Spleen (tissue), 7 donors: ENCODE data around the gene AUP1.

Source experiments
- POLR2A ChIP-seq, 3 donors: fragments of 450-650 bp; IDR thresholded peaks; one replicate each; pipeline ENCODE4 v1.5.1; 2017; ENCODE audit warnings: antibody characterized with exemption in 3 of 3, mild to moderate bottlenecking in 1 of 3
- POLR2AphosphoS5 ChIP-seq, 3 donors: sonication (generic); formaldehyde crosslinking; IDR thresholded peaks; one replicate each; pipeline ENCODE4 v1.5.1; 2017; ENCODE audit warnings: antibody characterized with exemption in 3 of 3
- TF ChIP-seq, protein P1 (sequence below), 11 experiments: fragments of 200-600 bp in 7 of 11; fragments of 450-650 bp in 4 of 11; sonication (generic) in 4 of 11; IDR thresholded peaks in 8 of 11; conservative IDR thresholded peaks in 3 of 11; 1 replicate in 7 of 11; 2 replicates in 4 of 11; pipeline versions ENCODE4 v1.4.0 to v1.8.0; 2016 to 2021; ENCODE audit warnings: antibody characterized with exemption in 11 of 11, inconsistent platforms in 4 of 11, mild to moderate bottlenecking in 1 of 11
- donor health status: DM: no; HTN: no; CAD: no; lungs with moderate emphysema.
- donor health status: DM: no; HTN: no; CAD: no.
- donor health status: DM: no; HTN: no; CAD: no.

DNA sequence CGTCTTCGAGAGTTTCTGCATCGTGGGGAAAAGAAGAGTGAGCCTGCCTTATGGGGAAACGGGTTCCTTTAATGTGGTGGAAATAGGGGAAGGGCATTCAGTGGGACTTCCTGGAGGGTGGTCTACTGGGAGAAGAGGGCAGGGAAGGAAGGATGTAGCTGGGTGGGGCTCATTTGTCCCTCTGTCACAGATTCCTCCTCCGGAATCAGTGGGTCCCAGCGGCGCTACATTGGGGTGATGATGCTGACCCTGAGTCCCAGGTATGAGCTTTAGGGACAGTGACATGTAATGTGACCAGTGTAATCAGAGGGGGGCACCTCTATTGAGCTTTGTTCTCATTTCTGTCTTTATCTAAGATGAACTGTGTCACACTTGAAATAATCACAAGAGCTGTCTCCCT is 2.2 kb upstream of the AUP1 start:
- TF ChIP-seq, protein P1, sequence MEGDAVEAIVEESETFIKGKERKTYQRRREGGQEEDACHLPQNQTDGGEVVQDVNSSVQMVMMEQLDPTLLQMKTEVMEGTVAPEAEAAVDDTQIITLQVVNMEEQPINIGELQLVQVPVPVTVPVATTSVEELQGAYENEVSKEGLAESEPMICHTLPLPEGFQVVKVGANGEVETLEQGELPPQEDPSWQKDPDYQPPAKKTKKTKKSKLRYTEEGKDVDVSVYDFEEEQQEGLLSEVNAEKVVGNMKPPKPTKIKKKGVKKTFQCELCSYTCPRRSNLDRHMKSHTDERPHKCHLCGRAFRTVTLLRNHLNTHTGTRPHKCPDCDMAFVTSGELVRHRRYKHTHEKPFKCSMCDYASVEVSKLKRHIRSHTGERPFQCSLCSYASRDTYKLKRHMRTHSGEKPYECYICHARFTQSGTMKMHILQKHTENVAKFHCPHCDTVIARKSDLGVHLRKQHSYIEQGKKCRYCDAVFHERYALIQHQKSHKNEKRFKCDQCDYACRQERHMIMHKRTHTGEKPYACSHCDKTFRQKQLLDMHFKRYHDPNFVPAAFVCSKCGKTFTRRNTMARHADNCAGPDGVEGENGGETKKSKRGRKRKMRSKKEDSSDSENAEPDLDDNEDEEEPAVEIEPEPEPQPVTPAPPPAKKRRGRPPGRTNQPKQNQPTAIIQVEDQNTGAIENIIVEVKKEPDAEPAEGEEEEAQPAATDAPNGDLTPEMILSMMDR (IDR thresholded peaks at IDR 0.05 in 8 of 11, conservative IDR thresholded peaks at IDR 0.05 in 3 of 11), result no peak
- TF ChIP-seq POLR2AphosphoS5 (IDR thresholded peaks at IDR 0.05) (no peak), POLR2A (IDR thresholded peaks at IDR 0.05) (no peak)
